ENCODE measurements around the gene NUMB.

The NUMB gene

DNA sequence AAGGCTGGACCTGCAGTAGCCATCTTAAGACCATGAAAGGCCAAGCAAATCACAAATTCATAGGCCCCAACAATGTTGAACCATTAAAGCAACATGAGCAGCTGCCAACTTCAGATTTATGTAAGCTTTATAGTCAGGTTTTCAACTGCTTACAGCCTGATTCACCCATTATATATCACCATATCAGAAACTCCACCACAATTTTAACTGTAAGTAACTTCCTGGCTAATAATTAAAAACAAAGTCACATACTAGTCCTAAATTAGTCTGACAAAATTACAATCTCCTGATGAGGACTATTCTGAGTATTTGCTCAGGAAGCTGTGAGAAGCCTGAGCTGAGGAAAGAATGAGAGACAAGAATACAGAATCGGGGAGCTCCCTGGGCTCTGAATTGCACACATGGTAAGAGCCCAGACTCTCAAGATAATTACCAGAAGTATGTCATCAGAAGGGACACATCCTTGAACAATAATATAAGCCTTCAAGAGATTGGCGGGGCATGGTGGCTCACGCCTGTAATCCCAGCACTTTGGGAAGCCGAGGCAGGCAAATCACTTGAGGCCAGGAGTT, 55.1 kb downstream of the NUMB start:
- TF ChIP-seq TAF1 (IDR thresholded peaks at IDR 0.05; ENCODE audit: borderline replicate concordance, insufficient read depth, low read length) (no peak), SIN3A (IDR thresholded peaks at IDR 0.05; ENCODE audit: borderline replicate concordance, insufficient read depth, low read length) (no peak), FOXP2 (optimal IDR thresholded peaks at IDR 0.05; ENCODE audit: borderline replicate concordance, extremely low read depth, extremely low read length, insufficient read depth) (no peak), REST (IDR thresholded peaks at IDR 0.05; ENCODE audit: insufficient read depth in 1 of 2, low read depth in 2 of 2, low read length in 2 of 2) (no peak), POLR2AphosphoS5 (IDR thresholded peaks at IDR 0.05; ENCODE audit: low read depth, low read length) (no peak)

DNA sequence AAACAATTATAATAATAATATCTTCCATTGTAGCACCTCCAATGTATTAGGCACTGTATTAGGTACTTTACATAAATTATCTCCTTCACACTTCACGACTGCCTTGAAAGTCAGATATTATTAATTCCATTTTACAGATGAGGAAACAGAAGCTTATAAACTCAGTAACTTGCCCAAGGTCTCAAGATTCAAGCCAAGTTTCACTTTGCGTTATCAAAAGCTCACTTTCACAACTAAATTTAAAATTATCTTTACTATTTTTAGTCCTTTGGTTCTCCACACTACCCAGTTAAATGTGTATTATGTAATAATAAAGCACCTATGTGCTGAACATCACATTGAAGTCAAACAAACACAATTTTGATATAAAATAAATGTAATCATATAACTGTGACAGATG, 55.8 kb downstream of the NUMB start:
- TF ChIP-seq REST (IDR thresholded peaks at IDR 0.05; ENCODE audit: insufficient read depth in 1 of 2, low read depth in 2 of 2, low read length in 2 of 2) (no peak), TAF1 (IDR thresholded peaks at IDR 0.05; ENCODE audit: borderline replicate concordance, insufficient read depth, low read length) (no peak), FOXP2 (optimal IDR thresholded peaks at IDR 0.05; ENCODE audit: borderline replicate concordance, extremely low read depth, extremely low read length, insufficient read depth) (no peak), POLR2AphosphoS5 (IDR thresholded peaks at IDR 0.05; ENCODE audit: low read depth, low read length) (no peak), SIN3A (IDR thresholded peaks at IDR 0.05; ENCODE audit: borderline replicate concordance, insufficient read depth, low read length) (no peak)

DNA sequence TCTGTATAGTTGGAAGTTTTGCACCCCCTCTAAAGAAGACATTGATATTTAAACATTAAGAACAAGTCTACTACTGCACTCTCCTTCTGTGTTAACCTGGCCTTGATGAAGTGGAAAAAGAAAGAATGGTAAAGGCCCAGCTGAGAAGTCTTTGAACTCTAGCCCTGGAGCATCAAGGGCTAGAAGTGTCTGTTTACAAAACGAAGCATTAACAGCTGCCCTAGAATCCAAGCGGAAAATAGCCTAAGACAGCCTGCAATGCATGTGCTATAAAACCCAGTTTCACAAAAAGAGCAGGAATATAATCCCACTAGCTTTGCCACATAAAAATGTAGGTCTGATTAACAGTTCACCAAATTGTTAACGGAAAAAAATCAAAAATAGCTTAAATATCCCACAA, 60.5 kb downstream of the NUMB start:
- TF ChIP-seq SIN3A (IDR thresholded peaks at IDR 0.05; ENCODE audit: borderline replicate concordance, insufficient read depth, low read length) = no peak
- no peak for TF ChIP-seq POLR2AphosphoS5 (IDR thresholded peaks at IDR 0.05; ENCODE audit: low read depth, low read length)
- TF ChIP-seq FOXP2 (optimal IDR thresholded peaks at IDR 0.05; ENCODE audit: borderline replicate concordance, extremely low read depth, extremely low read length, insufficient read depth) = no peak
- no peak for TF ChIP-seq REST (IDR thresholded peaks at IDR 0.05; ENCODE audit: insufficient read depth in 1 of 2, low read depth in 2 of 2, low read length in 2 of 2)
- no peak for TF ChIP-seq TAF1 (IDR thresholded peaks at IDR 0.05; ENCODE audit: borderline replicate concordance, insufficient read depth, low read length)

DNA sequence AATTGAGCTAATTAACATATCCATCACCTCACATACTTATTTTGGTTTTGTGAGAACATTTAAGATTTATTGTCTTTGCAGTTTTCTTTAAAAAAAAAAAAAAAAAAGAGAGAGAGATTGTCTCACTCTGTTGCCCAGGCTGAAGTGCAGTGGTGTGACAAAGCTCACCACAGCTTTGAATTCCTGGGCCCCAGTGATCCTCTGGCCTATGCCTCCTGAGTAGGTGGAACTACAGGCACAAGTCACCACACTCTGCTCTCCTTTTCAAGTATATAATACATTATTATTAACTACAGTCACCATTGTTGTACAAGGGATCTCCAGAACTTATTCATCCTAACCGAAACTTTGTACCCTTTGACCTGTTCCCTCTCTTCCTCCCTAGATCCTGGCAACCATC, 64.0 kb downstream of the NUMB start:
- TF ChIP-seq FOXP2 (optimal IDR thresholded peaks at IDR 0.05; ENCODE audit: borderline replicate concordance, extremely low read depth, extremely low read length, insufficient read depth) (no peak), SIN3A (IDR thresholded peaks at IDR 0.05; ENCODE audit: borderline replicate concordance, insufficient read depth, low read length) (no peak), REST (IDR thresholded peaks at IDR 0.05; ENCODE audit: insufficient read depth in 1 of 2, low read depth in 2 of 2, low read length in 2 of 2) (no peak), TAF1 (IDR thresholded peaks at IDR 0.05; ENCODE audit: borderline replicate concordance, insufficient read depth, low read length) (no peak), POLR2AphosphoS5 (IDR thresholded peaks at IDR 0.05; ENCODE audit: low read depth, low read length) (no peak)

DNA sequence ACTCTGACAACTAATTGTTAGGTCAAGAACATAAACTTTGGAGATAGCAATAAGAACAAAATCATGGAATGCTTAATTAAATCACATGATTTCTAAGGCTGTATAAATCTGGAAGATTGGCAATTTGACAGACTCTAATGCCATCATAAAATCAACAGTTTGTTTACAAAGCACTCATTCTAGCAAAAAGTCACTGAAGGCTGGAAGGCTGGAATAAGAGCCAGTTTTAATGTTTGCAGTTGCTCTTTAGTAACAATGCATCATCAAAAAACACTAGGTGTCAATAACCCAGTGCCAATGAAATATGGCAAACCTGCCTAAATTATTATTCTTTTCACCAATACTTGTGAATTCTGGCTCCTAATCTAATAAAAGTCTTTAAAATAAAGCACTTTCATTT, 65.0 kb downstream of the NUMB start:
- TF ChIP-seq FOXP2 (optimal IDR thresholded peaks at IDR 0.05; ENCODE audit: borderline replicate concordance, extremely low read depth, extremely low read length, insufficient read depth) = no peak
- TF ChIP-seq POLR2AphosphoS5 (IDR thresholded peaks at IDR 0.05; ENCODE audit: low read depth, low read length) = no peak
- no peak for TF ChIP-seq REST (IDR thresholded peaks at IDR 0.05; ENCODE audit: insufficient read depth in 1 of 2, low read depth in 2 of 2, low read length in 2 of 2)
- no peak for TF ChIP-seq TAF1 (IDR thresholded peaks at IDR 0.05; ENCODE audit: borderline replicate concordance, insufficient read depth, low read length)
- no peak for TF ChIP-seq SIN3A (IDR thresholded peaks at IDR 0.05; ENCODE audit: borderline replicate concordance, insufficient read depth, low read length)

All from PFSK-1 (cell line).